HG02884 (cell line): ENCODE results near the gene PRRT4.

ENCODE experiments used
- ATAC-seq: cut with Tn5 transposase; IDR thresholded peaks from one replicate; pipeline ENCODE4 v1.9.1; 2021; ENCODE audit warnings: mild to moderate bottlenecking, moderate library complexity; ENCODE audit not compliant: unreplicated experiment

PRRT4 gene

DNA sequence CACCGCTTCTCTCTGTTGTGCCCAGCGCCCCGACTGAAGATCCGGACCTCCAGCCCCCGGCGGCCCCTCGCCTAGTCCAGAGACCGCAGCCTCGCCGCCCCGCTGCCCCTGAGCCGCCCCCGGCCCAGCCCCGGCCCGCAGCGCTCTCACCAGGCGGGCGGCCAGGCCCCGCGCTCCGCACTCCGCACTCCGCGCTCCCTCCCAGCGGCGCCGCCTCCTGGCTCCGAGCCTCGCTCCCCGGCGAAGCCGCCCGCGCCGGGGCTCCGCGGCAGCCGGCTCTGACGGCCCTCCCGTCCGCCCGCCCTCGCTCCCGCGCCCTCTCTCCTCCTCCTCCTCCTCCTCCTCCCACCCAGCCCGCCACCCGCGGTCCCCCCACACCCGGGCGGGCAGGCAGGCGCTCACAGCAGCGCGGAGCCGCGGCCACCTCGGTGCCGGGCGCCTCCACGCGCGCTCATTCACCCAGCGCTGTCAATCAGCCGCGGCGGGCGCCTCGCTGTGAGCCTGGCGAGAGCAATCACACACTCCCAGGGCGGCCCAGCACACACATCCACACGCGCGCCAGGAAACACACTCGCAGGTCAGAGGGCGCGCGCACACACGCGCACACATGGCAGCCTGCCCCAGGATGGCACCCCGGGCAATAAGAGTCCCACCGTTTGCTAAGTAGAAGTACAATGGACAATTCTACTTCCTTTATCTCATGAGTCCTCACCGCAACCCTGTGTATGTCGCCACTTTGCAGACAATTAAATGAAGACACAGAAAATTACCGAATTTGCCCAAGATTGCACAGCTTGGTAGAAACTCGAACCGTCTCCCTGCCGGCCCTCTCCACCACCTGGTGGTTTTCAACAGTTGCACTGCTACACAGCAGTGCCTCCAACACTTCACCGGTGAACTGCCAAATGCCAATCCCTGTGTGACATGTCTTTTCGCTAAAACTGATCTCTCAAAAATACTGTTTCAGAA is at the start of gene PRRT4:
Gene PRRT4, minus strand, starts transcription at position 280 of the 969 bp plus-strand sequence.
- ATAC-seq = no peak

DNA sequence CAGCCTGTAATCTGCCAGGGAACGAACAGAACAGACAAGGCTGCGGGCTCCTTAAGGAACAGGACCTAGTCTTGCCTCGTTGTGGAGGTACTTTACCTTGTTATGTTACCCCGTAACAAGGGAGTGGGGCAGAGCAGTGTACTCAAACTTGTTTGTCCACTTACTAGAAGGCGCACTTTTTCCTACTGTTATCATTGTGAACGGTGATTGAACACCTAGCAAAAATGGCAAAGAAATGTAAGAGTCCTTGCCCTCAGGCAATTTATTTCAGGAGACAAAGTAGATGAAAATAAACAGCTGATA is 48.9 kb upstream of the PRRT4 start:
- no peak for ATAC-seq

DNA sequence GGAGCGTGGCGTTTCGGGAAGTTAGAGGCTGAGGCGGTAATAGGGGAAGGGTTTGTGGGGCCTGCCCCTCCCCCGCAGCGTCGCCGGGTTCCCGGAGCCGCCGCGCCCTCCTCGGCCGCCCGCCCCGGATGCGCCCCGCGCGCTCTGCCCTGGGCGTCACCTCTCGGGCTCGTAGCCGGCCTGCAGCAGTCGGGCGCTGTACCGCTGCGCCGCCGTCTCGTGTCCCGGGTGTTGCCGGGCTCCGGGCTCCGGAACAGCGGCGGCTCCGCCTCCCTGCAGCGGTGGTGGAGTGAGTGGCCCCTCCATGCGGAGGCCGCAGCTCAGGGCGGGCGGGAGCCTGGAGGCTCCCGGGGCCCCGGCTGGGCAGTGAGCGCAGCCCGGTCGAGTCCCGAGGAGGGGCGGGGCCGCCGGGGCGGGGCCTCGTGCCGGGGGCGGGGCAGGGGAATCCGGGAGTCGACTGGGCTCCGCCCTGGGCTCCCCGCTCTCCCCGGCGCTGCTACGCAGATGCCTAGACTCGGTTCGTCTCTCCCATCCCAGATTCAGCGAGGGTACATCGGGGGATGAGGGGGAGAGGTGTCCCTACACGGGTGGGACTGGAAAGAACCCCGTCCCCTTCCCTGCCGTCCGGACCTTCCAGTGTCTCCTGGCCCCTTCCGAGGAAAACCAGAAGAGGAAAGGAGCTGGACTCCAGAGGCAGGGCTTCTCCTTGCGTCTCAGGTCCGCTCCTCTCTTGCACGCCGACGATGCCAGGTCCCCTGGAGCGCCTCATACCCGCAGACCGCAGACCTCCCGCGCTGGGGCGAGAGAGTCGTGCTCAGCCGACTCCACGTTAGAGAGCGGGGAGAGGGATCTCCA is 48.3 kb upstream of the PRRT4 start, which contains the start of gene IMPDH1:
Gene IMPDH1, minus strand, starts transcription at position 387 of the 855 bp plus-strand sequence. Its CDS starts 81 bp downstream, at position 306.
- ATAC-seq = peak; percentile 73

DNA sequence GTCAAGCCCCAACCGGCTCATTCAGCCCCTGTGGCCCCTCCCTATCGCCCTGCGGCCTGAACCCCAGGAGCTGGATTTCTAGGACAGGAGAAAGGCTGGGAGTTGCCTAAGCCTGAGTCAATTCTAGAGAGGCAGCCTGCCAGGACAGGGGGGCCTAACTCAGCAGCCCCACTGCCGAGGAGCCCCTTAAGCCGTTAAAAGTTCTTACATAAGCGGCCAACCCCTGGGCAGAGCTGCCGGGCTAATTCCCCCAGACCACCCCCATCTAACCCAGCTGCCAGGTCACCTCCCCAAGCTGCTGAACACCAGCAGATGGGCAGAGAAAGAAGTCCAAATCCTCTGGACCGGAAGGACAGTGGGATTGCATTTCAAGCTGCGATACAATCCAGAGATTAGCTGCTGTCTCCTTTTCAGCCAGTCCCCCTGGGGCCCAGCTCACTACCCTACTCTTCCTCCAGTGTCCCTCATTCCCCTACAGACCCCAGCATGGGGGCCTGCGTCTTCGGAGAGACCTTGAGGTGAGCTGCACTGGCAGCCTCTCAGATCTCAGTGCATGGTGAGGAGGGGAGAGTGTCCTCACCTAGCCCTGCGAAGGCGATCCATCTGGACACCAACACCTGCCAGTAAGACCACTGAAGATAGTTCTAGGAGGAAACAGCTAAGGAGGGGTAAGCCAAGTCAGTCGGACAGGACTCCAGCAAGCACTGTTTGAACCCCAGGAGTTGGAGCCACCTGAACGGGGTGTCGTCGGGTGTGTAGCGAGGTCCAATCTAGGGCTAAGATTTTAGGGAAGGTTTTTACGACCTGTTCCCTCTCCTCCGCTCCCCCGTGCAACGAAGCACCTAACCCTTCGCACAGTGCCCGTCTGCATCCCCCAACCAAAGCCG is 47.5 kb upstream of the PRRT4 start:
- no peak for ATAC-seq

DNA sequence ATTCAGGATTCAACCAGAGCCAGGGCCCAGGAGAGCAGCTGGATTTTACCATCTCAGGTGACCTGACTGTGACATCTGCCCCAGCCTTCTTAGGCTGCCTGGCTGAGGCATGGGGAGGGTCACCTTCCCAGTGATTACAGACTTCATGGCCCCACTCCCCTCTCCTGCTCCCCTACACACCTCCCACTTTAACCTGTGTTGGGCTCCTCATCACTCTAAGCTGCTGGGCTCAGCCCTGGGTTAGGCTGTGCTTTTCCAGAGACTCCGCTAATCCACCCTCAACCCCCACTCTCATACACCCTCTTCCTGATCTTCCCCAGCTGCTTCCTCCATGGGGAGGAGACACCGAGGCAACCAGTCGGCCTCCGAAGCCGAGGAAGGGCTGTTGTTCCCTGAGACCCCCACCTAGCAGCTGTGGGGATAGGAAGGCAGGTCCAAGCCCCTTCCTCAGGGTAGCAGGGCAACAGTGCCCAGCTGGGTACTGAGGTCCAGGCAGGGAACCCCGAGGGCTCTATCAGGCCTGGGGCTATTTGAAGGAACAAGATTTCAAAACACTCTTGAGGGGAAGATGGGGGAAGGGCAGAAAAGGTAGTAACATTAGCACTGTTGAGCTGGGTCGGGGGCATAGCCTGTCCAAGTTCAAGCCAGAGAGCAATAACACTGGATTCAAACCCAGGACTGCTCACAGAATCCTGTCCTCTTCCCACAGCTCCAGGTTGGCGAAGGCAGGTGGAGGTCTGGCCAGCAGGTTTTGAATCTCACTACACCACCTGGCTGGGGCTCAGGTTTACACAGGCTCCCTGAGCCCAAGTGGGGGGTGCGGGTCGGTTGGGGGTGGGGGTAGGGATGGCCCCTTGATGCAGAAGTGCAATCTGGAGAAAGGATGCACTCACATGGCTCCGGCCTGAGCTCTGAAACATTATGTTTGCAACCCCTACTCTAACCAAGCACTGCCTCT is 46.5 kb upstream of the PRRT4 start:
- no peak for ATAC-seq

DNA sequence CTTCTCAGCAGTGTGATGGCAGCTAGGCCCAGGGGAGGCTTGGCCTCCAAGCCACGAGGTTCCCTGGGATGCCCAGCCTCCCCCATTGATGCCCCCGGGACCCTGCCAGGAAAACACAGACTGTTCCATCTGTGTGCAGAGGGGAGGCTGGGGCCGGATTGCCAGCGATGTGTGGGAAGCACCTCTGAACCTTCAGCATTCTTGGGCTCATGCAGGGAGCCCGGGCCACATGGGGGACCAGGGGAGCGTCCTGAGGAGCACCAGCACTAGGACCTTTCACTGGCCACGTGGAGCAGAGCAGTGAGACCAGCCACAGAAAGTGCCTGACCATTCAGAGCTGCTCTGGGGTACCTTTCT is 45.7 kb upstream of the PRRT4 start:
- ATAC-seq = no peak

DNA sequence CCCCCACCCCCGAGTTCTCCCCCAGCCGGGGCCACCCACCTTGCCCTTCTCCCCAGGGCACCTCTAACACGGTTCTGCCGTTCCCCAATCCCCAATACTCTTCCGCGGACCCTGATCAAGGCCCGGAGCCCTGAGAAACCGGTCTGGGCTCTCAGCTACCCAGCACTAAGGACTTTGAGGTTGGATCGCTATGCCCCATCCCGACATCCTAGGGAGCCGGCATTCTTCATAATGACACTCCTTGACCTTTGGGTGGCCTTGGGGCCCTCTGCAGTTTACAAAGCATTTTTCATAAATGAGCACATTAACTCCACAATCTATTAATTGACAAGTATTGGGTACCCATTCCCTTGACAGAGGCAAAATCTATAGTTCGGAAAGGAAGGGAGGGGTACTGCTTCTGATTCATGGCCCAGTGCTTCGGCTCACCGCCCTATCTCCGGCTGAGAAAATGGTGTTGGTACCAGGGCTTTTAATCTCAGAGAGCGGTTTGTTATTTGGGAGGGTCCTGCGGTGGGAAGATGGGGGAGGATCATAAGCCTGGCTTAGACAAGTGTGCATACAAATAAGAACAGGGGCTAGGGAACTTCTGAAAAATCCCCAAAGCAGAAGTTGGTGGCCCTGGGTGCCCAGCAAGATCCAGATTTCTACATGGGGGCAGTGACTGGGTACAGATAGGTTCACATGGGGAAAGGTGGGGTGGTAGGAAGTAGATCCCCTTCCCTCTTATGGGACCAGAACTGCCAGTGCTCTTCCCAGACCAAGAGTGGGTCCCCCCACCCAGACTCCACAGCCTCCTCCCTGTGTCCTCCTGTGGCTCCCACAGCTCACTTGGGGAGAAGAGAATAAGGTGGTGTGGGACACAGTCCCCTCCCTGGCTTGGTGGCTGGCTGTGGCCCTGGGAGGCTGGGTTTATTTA is 45.1 kb upstream of the PRRT4 start:
- ATAC-seq = no peak

DNA sequence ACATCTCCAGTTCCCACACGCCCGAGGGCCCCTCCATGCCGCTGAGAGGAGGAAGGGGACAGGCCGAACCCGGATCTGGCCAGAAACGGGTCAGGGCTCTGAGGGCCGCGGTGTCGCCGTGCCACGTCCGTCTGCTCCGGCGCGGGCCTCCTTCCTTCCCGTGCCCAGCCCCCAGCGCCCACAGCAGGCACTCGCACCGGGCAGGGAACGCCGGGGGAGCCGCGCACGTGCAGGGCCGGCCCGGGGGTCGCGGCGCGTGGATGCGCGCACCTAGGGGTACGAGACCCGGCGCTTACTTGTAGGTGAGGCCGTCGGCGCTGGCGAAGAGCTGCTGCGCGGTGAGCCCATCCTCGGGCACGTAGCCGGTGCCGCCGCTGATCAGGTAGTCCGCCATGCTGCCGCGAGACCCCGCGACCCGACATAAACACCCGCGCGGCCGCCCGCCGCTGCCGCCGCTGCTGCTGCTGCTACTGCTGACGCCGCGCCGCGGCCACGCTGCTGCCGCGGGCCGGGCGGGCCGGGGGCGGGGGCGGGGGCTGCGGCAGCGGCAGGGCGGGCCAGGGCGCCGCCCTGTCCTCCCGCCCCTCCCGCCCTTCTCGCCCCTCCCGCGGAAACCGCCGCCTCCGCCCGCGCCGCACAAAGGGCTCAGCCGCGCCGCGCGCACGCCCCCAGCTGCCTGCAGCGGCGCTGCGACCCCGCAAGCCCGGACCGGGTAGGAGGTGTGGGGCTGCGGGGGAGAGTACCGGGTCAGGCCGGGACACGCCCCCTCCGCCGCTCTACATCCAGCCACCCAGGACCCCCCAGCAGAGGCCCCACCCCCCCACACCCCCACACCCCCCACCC is 44.2 kb upstream of the PRRT4 start:
- ATAC-seq = no peak

DNA sequence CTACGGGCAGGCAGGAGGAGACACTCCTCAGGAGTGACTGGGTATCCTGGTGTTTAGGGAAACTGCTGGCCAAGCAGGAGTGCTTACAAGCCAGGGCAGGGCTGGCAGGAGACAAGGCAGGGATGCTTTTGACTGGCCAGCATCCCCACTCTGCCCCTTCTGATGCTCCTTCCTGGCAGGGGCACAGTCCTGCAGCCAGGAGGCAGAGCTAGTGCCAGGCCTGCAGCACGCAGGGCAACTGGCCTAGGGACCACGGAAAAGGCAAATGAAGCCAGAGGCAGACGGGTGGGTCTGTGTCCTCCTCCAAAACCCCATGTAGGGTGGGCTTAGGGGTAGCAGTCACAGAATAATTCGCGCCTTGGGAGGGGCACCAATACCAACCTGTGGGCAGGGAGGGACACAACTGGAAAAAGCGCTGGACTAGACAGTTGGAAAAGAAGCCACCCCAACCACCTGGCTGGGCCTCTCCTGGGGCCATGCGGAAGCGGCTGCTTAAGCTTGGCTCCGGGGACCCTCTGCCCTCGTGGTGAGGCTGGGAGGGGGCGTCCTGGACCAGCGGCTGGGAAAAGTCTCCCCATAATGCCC is 43.5 kb upstream of the PRRT4 start:
- ATAC-seq = no peak

DNA sequence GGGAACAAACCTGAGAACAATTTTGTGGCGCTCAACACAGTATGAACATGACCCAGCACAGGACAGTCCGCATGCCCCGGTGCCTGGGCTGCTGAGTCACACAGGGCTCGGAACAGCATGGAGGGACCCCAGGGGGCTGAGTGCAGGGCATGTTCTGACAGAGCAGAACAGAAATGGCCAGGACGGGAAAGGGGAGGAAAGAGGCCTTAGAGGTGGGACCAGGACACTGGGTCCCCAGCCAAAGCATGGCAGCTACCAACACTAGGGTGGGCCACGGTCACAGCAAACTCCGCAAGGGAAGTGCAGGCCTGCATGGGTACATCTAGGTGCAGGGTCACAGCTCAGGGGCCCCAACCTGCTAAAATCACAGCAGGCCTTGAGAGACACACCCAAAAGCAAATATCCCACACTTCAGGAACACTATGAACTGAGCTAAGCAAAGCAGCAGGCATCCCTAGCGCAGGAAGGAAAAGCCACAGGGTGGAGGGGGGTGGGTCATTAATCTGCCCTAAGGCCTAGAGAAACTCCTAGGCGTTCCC is 42.7 kb upstream of the PRRT4 start:
- ATAC-seq = no peak

DNA sequence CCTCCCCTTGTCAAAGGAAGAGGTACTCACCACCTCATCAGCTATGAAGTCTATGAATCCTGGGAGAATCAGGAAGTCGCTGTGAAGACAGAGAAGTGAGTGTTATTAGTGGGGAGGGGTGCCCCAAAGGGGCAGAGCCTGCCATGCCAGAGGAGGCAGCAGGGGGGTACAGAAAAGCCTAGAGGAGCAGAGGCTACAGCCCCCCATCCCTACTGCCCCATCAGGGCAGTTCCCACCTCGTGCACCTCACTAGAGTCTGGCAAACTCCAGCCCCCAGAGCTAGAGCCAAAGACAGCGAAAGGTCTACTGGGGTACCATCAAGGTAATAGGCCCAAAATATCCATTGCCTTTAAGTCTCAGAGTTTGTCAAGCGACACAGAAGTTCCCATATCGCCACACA is 42.2 kb upstream of the PRRT4 start:
- ATAC-seq = no peak

DNA sequence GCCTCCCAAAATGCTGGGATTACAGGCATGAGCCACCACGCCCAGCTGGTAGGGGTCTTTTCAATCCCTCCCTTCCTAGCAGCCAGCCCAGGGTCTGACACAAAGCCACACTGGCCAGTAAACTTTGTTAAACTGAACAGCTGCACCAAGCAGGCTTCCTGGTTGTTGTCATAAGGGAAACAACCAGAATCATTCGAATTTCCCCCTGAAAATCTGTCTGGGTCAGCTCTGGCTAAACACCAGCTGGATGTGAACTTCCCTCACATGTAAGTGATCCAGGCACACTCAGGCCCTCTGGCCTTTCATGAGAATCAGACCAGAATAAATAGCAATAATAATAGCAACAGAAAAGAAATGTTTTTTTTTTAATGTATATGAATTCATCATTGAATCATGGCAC is 40.9 kb upstream of the PRRT4 start:
- no peak for ATAC-seq

DNA sequence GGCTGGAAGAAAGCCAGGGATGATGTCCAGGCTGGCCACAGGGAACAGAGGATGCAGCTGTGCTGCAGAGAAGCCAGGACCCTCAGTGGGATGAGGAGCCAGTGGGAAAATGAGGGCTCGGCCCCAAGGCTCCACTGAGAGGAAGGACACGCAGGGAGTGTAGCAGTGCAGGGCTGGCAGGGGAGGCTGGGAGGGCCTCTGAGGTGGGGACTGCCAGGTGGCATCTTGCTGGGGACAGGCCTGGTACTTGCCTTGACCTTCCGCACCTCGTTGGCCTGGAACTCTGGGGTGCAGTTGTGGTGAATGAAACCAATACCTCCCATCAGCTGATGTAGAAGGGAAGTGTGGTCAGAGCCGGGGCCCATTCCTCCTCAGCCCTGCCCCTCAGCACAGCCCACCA is 39.1 kb upstream of the PRRT4 start:
- ATAC-seq = no peak

DNA sequence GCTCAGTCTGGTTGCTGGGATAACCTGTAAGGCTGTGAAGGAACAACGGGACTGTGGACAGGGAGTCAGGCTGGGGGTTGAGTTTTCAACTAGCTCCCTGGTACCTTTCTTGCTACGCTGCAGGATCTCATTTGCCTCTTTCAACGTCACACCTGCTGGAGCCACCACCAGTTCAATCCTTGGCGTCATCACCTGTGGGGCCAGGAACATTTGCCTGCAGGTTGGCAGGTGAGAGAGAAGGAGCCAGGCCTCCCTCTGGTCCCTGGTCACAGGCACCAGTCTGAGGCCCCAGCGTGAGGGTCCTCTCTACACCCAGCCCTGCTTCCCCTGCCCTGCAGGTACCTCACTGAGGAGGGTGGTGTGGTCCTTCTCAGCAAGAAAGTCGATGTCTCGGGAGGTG is 38.5 kb upstream of the PRRT4 start:
- no peak for ATAC-seq

DNA sequence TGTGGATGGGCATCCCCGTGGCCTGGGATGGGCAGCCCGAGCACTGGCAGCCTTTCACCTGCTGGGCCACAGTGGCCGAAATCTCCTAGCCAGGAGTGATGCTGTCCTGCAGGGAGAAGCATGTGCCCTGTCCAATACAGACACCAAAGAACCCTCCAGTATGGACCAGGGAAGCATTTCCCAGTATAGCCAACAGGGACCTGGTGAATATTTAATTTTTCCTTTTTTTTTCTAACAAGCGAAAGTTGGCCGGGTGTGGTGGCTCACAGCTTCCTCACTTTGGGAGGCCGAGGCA is 37.3 kb upstream of the PRRT4 start:
- no peak for ATAC-seq

DNA sequence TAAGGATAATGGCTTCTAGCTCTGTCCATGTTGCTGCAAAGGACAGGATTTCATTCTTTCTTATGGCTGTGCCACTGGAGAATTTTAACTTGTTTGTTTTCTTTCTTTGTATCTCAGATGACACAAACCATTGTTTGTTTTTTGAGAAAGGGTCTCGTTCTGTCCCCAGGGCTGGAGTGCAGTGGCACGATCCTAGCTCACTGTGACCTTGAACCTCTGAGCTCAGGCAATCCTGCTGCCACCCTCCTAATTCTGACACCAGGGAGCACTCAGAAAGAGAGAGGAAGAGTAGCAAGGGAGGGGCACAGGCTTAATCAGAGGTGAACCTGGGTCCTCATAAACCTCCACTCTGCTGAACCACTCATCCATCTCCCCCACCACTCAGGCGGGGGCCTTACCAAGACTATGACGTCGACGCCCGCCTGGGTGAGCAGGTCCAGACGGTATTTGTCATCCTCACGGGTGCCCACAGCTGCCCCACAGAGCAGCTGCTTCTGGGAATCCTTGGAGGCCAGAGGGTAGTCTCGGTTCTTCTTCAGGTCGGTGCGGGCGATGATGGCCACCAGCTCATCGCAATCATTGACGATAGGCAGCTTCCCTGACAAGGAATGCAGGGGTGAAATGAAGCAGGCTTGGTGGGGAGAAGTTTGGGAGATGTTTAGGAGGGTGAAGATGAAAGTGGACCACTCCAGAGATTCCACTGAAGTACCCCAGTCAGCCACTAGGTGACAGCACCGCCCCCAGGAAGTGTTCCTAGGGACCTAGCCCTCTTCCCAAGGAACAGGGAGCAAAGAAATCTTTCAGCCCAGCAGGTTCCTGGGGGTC is 36.7 kb upstream of the PRRT4 start:
- ATAC-seq = no peak

DNA sequence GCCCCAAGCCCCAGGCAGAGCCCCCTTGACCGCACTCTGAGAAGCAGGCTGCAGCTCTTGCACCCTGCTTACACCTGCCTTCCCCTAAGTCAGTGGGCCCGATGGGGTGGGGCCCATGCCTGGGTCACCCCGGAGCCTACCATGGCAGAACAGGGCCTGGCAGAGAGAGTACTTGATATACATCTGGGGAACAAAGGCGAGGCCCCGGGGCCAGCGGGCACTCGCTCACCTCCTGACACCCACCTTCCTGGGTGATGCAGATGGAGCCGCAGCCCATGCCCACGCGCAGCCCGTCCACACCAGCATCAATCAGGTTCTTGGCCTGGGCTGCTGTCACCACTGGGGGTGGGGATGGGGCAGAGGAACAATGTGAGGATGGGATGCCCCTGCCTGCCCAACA is 34.9 kb upstream of the PRRT4 start:
- ATAC-seq = no peak
